GM13976 (cell line): ENCODE measurements around the gene PLXDC1.

ENCODE experiments used
- DNase-seq: peaks from one replicate; pipeline ENCODE4 v3.0.0; 2012; ENCODE audit warnings: low spot score
- in situ Hi-C: fragments of 300-500 bp; cut with MboI; formaldehyde crosslinking; loops from one replicate; pipeline ENCODE4 v1.12.0; 2022; ENCODE audit warnings: low sequenced_read_pairs, mixed read lengths, inconsistent platforms; ENCODE audit not compliant: unreplicated experiment
- TF ChIP-seq, protein P1 (sequence below): IDR thresholded peaks from 2 replicates; pipeline ENCODE4 v1.5.1; 2012; ENCODE audit warnings: borderline replicate concordance, mild to moderate bottlenecking; ENCODE audit not compliant: insufficient read depth; ENCODE audit errors: extremely low read depth, missing control alignments, control extremely low read depth

Gene PLXDC1

GRCh38 chr17:39097150-39097519 is 54.3 kb downstream of the PLXDC1 start:
- TF ChIP-seq, protein P1, sequence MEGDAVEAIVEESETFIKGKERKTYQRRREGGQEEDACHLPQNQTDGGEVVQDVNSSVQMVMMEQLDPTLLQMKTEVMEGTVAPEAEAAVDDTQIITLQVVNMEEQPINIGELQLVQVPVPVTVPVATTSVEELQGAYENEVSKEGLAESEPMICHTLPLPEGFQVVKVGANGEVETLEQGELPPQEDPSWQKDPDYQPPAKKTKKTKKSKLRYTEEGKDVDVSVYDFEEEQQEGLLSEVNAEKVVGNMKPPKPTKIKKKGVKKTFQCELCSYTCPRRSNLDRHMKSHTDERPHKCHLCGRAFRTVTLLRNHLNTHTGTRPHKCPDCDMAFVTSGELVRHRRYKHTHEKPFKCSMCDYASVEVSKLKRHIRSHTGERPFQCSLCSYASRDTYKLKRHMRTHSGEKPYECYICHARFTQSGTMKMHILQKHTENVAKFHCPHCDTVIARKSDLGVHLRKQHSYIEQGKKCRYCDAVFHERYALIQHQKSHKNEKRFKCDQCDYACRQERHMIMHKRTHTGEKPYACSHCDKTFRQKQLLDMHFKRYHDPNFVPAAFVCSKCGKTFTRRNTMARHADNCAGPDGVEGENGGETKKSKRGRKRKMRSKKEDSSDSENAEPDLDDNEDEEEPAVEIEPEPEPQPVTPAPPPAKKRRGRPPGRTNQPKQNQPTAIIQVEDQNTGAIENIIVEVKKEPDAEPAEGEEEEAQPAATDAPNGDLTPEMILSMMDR: no peak
- in situ Hi-C loops: no loop called here
- no peak for DNase-seq

DNA sequence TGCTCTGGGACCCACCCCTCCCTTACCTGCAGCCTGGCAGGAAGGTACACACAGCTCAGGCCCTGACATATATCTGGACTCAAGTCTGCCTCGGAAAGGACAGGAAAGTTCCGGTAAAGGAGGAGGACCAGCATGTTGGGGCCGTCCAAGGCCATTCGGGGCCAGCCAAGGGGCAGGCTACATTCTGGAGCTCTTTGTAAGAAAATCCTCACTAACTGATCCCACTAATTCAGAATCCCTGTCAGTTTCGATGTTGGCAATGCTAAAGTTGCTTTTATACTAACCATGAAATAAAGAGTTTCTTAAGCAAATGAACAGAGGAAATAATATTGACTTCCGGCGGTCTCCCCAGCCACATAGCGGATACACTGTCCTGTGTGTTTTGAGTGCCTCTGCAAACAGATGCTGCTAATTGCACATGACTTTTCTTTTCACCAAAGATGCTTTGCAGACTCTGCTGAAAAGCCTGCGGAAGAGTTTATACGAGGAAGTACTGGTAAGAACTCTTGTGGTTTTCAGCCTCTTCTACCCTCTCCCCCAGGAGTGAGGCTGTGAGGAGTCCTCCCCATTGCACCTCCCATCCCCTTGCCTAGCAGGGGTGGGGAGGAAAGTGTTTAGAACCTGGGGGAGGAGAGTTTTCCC is 54.8 kb downstream of the PLXDC1 start:
- no peak for DNase-seq
- in situ Hi-C loops: no loop called here

GRCh38 chr17:39095309-39095686 is 56.1 kb downstream of the PLXDC1 start:
- TF ChIP-seq, protein P1: no peak
- DNase-seq: no peak
- in situ Hi-C loops: no loop called here

More for the DNA sequence above, 54.8 kb downstream of the PLXDC1 start:
- TF ChIP-seq, protein P1: no peak

DNA sequence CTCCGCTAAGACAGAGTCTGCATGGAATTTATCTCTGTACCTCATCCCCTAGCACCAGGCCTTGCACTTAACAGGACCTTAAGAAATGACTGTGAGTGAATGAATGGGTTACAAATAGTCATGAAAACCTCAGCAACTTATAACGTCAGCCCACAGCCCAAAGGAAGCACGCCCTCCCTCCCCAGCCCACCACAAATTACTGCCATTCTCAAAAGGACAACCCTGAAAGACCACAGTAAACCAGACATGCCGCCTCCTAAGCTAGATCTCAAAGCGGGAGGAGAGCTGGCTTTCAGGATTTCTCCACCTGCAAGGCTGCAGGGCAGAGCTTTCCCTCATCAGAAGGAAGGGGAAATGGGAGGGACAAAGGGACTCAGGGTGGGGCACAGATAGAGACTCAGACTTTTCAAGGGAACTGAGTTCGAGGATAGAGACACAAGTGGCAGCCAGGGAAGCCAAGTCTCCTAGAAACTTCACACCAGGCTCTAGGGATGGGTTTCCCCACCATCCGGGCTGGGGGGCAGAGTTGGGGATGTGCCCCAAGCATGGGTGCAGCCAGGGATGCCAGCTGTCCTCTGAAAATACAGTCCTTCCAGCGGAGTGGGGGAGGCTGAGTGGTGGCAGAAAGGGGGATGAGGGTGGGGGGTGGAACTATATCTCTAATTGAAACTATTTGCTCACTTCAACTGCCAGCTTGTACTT is 56.7 kb downstream of the PLXDC1 start:
- DNase-seq: no peak
- TF ChIP-seq, protein P1: no peak
- in situ Hi-C loops: no loop called here

DNA sequence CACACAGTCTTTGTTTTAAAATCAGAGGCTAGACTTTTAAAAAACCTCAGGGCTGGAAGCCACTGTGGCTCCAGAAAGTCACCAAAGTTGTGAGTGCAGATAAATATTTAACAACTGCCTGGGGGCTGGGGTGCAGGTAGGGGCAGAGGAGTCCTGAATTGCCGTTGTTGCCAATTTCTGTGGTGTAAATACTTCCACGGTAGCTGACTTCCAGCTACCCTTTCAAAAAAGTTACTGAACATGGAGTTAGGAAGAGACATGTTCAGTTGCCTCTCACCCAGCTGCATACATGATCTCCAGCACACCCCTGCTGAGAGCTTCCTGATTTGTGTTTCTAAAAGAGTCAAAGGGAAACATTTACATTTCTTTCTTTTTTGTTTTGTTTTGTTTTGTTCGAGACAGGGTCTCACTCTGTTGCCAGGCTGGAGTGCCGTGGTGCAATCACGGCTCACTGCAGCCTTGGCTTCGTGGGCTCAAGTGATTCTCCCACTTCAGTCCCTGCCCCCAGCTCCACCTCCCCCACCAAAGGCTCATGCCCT is 58.7 kb downstream of the PLXDC1 start:
- in situ Hi-C loops: no loop called here
- DNase-seq: no peak
- TF ChIP-seq, protein P1: no peak

GRCh38 chr17:39090908-39091665 is 60.4 kb downstream of the PLXDC1 start:
- no peak for DNase-seq
- in situ Hi-C loops: no loop called here
- TF ChIP-seq, protein P1: no peak
